Type B pancreatic cell (in vitro differentiated cells): Measurements from ENCODE around the gene PLA2G4F. TPM values are rescaled to one million over a fixed set of nuclear protein-coding genes. Genes with fewer than 3 reads are reported as not detected.
A peak's percentile ranks its signal among the peaks of the same experiment; 100 is the strongest.

ENCODE experiments used
- DNase-seq: peaks from one replicate; pipeline ENCODE4 v3.0.0; 2021; ENCODE audit warnings: mixed read lengths; ENCODE audit not compliant: unreplicated experiment; ENCODE audit errors: extremely low spot score
- H3K27ac Mint-ChIP-seq: 2 replicates; pipeline ENCODE4 v1.8.0; 2021; ENCODE audit warnings: mild to moderate bottlenecking, mixed read lengths
- H3K27me3 Mint-ChIP-seq: 2 replicates; pipeline ENCODE4 v1.8.0; 2021; ENCODE audit warnings: mixed read lengths
- H3K36me3 Mint-ChIP-seq: 2 replicates; pipeline ENCODE4 v1.8.0; 2021; ENCODE audit warnings: mixed read lengths
- H3K4me1 Mint-ChIP-seq: one replicate; pipeline ENCODE4 v1.8.0; 2021; ENCODE audit warnings: mixed read lengths; ENCODE audit not compliant: unreplicated experiment
- H3K4me3 Mint-ChIP-seq: 2 replicates; pipeline ENCODE4 v1.8.0; 2021; ENCODE audit warnings: mild to moderate bottlenecking, mixed read lengths
- H3K9me3 Mint-ChIP-seq: 2 replicates; pipeline ENCODE4 v1.8.0; 2021; ENCODE audit warnings: mixed read lengths
- CTCF ChIP-seq: fragments of 200-600 bp; sonication (generic); conservative IDR thresholded peaks from 2 replicates; pipeline ENCODE4 v1.5.0; 2021; ENCODE audit warnings: antibody characterized with exemption, mild to moderate bottlenecking
- total RNA-seq: library from RNA; stranded (reverse); gene quantifications from 2 replicates; pipeline ENCODE4 v1.2.1, GENCODE V29; 2021; ENCODE audit warnings: low replicate concordance

The PLA2G4F gene
- total RNA-seq, 1 donor from 2014 or later, result 1.1 TPM

- DNase-seq, result peak; percentile 31
- H3K4me3 Mint-ChIP-seq, result no peak overlapping the region
- TF ChIP-seq CTCF, result no peak
- H3K36me3 Mint-ChIP-seq, result no peaks in the 10 kb centered on the region
- H3K27me3 Mint-ChIP-seq, result peaks cover 22% of the 10 kb centered on the region
- H3K27ac Mint-ChIP-seq, result no peak overlapping the region
- peaks cover 12% of the 10 kb centered on the region for H3K4me1 Mint-ChIP-seq
- no peaks in the 10 kb centered on the region for H3K9me3 Mint-ChIP-seq
These were observed 21.7 kb downstream of the PLA2G4F start for GRCh38 chr15:42134617-42135245.

GRCh38 chr15:42133886-42134502 is 22.4 kb downstream of the PLA2G4F start:
- H3K4me3 Mint-ChIP-seq, result no peak overlapping the region
- no peak overlapping the region for H3K27ac Mint-ChIP-seq
- DNase-seq, result no peak
- peaks cover 12% of the 10 kb centered on the region for H3K4me1 Mint-ChIP-seq
- H3K36me3 Mint-ChIP-seq, result no peaks in the 10 kb centered on the region
- no peaks in the 10 kb centered on the region for H3K9me3 Mint-ChIP-seq
- peaks cover 23% of the 10 kb centered on the region for H3K27me3 Mint-ChIP-seq
- peak; percentile 67 for TF ChIP-seq CTCF

GRCh38 chr15:42133356-42133755 is 23.1 kb downstream of the PLA2G4F start:
- peaks cover 12% of the 10 kb centered on the region for H3K4me1 Mint-ChIP-seq
- H3K27ac Mint-ChIP-seq, result no peak overlapping the region
- H3K27me3 Mint-ChIP-seq, result peaks cover 22% of the 10 kb centered on the region
- no peak for DNase-seq
- H3K36me3 Mint-ChIP-seq, result no peaks in the 10 kb centered on the region
- no peaks in the 10 kb centered on the region for H3K9me3 Mint-ChIP-seq
- H3K4me3 Mint-ChIP-seq, result no peak overlapping the region
- TF ChIP-seq CTCF, result no peak

GRCh38 chr15:42131826-42132806 is 24.3 kb downstream of the PLA2G4F start:
- Mint-ChIP-seq H3K9me3 (no peaks in the 10 kb centered on the region), H3K27me3 (peaks cover 18% of the 10 kb centered on the region), H3K4me1 (peaks cover 7% of the 10 kb centered on the region), H3K27ac (peak overlapping the region; percentile 16), H3K36me3 (no peaks in the 10 kb centered on the region), H3K4me3 (no peak overlapping the region)
- DNase-seq, result no peak
- TF ChIP-seq CTCF, result no peak

GRCh38 chr15:42131006-42131405 is 25.4 kb downstream of the PLA2G4F start:
- TF ChIP-seq CTCF, result no peak
- Mint-ChIP-seq H3K4me3 (no peak overlapping the region), H3K4me1 (peaks cover 7% of the 10 kb centered on the region), H3K9me3 (no peaks in the 10 kb centered on the region), H3K27me3 (peaks cover 18% of the 10 kb centered on the region), H3K27ac (no peak overlapping the region), H3K36me3 (no peaks in the 10 kb centered on the region)
- no peak for DNase-seq
